Prostate gland (tissue), 2 donors: ENCODE data around the gene ZNF511. TPM values are rescaled to one million over a fixed set of nuclear protein-coding genes. Genes with fewer than 3 reads are reported as not detected.
"Not testable (repeated sequence)": the region's sequence is repeated elsewhere in the genome, so short reads cannot be mapped to it uniquely, and the experiment has no call there.

Experiments
- DNase-seq: peaks from one replicate; pipeline ENCODE4 v3.0.0-alpha.2; 2019; ENCODE audit warnings: low spot score
- H3K27ac ChIP-seq, 2 donors: fragments of 200-600 bp; sonication (generic); 2 replicates each; pipeline ENCODE4 v1.5.1; 2017 to 2019
- H3K27me3 ChIP-seq: fragments of 200-600 bp; sonication (generic); replicated peaks from 2 replicates; pipeline ENCODE4 v1.5.1; 2019; ENCODE audit not compliant: insufficient read depth
- H3K36me3 ChIP-seq, 2 donors: fragments of 200-600 bp; sonication (generic); 1 replicate in 1 of 2; 2 replicates in 1 of 2; pipeline versions ENCODE4 v1.5.1 to v1.8.1; 2017 to 2019
- H3K4me1 ChIP-seq: fragments of 200-600 bp; sonication (generic); replicated peaks from 2 replicates; pipeline ENCODE4 v1.5.1; 2019
- H3K4me3 ChIP-seq, 2 donors: fragments of 200-600 bp; sonication (generic); 2 replicates each; pipeline ENCODE4 v1.5.1; 2017 to 2019
- H3K9me3 ChIP-seq: fragments of 200-600 bp; sonication (generic); 2 replicates; pipeline ENCODE4 v1.5.1; 2017
- POLR2A ChIP-seq: fragments of 450-650 bp; IDR thresholded peaks from one replicate; pipeline ENCODE4 v1.6.1; 2016; ENCODE audit warnings: antibody characterized with exemption, mild to moderate bottlenecking
- POLR2AphosphoS5 ChIP-seq: sonication (generic); formaldehyde crosslinking; IDR thresholded peaks from one replicate; pipeline ENCODE4 v1.6.1; 2017; ENCODE audit warnings: antibody characterized with exemption
- WGBS: methylation state at CpG from one replicate; pipeline ENCODE4 v1.1.5; 2018; 5-methylcytosine and 5-hydroxymethylcytosine counted together
- intact Hi-C: fragments of 100-400 bp; cut with DNase I; formaldehyde crosslinking; loops from one replicate; pipeline ENCODE4 v1.14.2; 2022
- total RNA-seq, 2 donors: library from RNA; depleted of rRNA; stranded (reverse); fragments of >200 nt; gene quantifications; one replicate each; pipeline ENCODE4 v1.1.0, GENCODE V29; 2016
- TF ChIP-seq, protein P1 (sequence below), 4 experiments: fragments of 200-600 bp in 2 of 4; fragments of 450-650 bp in 2 of 4; sonication (generic) in 2 of 4; IDR thresholded peaks; 1 replicate in 3 of 4; 2 replicates in 1 of 4; pipeline ENCODE4 v1.5.1; 2016 to 2019; ENCODE audit warnings: antibody characterized with exemption in 4 of 4, mild to moderate bottlenecking in 2 of 4, moderate library complexity in 2 of 4

Gene ZNF511
- total RNA-seq, 2 donors from 2014 or later, result 52.8 to 57.6 TPM

- DNase-seq, result no peak
Measured at GRCh38 chr10:133316266-133316665, 7.6 kb downstream of the ZNF511 start.

GRCh38 chr10:133316732-133317131 lies 8.0 kb downstream of the ZNF511 start:
- DNase-seq, result no peak
- TF ChIP-seq POLR2A (no peak), POLR2AphosphoS5 (no peak)
- TF ChIP-seq, protein P1, sequence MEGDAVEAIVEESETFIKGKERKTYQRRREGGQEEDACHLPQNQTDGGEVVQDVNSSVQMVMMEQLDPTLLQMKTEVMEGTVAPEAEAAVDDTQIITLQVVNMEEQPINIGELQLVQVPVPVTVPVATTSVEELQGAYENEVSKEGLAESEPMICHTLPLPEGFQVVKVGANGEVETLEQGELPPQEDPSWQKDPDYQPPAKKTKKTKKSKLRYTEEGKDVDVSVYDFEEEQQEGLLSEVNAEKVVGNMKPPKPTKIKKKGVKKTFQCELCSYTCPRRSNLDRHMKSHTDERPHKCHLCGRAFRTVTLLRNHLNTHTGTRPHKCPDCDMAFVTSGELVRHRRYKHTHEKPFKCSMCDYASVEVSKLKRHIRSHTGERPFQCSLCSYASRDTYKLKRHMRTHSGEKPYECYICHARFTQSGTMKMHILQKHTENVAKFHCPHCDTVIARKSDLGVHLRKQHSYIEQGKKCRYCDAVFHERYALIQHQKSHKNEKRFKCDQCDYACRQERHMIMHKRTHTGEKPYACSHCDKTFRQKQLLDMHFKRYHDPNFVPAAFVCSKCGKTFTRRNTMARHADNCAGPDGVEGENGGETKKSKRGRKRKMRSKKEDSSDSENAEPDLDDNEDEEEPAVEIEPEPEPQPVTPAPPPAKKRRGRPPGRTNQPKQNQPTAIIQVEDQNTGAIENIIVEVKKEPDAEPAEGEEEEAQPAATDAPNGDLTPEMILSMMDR (IDR thresholded peaks at IDR 0.05), result no peak
- intact Hi-C loops, result loop anchor here (5.0 kb wide), 1 partner anchor 479 kb away; no protein-coding TSS in a partner anchor
- Histone ChIP-seq H3K27ac (no peak overlapping the region), H3K4me1 (no peaks in the 10 kb centered on the region), H3K9me3 (no peaks in the 10 kb centered on the region), H3K27me3 (no peaks in the 10 kb centered on the region), H3K36me3 (no peaks in the 10 kb centered on the region), H3K4me3 (no peak overlapping the region)
- WGBS, result 86% methylated on average over 7 of the region's 7 CpGs

More at GRCh38 chr10:133316266-133316665, 7.6 kb downstream of the ZNF511 start:
- no peaks in the 10 kb centered on the region for H3K27me3 ChIP-seq
- no peak overlapping the region for H3K4me3 ChIP-seq
- no peaks in the 10 kb centered on the region for H3K4me1 ChIP-seq
- no peak for TF ChIP-seq POLR2A
- TF ChIP-seq, protein P1 (IDR thresholded peaks at IDR 0.05), result no peak
- intact Hi-C loops, result loop anchor here (5.0 kb wide), 1 partner anchor 479 kb away; no protein-coding TSS in a partner anchor
- 90% methylated on average over 9 of the region's 9 CpGs for WGBS
- H3K27ac ChIP-seq, result no peak overlapping the region
- no peaks in the 10 kb centered on the region for H3K36me3 ChIP-seq
- H3K9me3 ChIP-seq, result no peaks in the 10 kb centered on the region

DNA sequence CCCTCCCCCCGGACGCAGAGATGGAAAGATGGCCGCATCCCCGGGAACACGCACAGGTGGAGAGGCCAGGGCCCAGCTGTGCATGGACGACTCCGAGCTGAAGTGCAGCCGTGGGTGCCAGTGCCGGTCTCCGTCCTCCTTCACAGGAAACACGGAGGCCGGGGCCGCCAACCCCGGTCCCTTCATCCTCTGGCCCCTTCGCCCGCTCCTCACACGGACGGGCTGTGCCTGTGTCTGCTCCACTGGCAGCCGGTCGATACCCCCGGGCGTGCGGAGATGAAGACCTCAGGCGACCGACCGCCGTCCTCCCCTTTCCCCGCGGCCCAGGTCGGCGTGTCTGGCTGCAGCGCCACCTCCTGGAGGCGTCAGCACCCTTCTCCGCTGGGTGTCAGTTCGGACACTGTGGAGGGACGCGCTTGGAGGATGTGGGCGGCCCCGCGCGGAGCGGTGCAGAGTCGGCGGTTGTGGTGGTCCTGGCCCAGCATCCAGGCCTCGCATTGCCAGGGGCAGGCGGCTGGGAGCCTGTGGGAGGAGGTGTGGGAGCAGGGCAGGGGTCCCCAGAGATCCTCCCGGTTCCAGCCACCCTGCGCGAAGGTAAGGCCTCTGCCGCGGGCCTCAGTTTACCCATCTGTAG lies 9.9 kb downstream of the ZNF511 start:
- DNase-seq, result no peak
- Histone ChIP-seq H3K4me1 (no peaks in the 10 kb centered on the region), H3K36me3 (no peaks in the 10 kb centered on the region), H3K9me3 (no peaks in the 10 kb centered on the region), H3K4me3 (peak overlapping the region in 1 of 2 donors; percentile 24), H3K27ac (no peak overlapping the region), H3K27me3 (no peaks in the 10 kb centered on the region)
- intact Hi-C loops, result loop anchor here (5.0 kb wide), 1 partner anchor 481 kb away; no protein-coding TSS in a partner anchor
- WGBS, result 8% methylated on average over 51 of the region's 51 CpGs
- no peak for TF ChIP-seq POLR2A
- TF ChIP-seq POLR2AphosphoS5, result no peak
- TF ChIP-seq, protein P1 (IDR thresholded peaks at IDR 0.05), result peak; percentile 21 to 68 (median 54)

DNA sequence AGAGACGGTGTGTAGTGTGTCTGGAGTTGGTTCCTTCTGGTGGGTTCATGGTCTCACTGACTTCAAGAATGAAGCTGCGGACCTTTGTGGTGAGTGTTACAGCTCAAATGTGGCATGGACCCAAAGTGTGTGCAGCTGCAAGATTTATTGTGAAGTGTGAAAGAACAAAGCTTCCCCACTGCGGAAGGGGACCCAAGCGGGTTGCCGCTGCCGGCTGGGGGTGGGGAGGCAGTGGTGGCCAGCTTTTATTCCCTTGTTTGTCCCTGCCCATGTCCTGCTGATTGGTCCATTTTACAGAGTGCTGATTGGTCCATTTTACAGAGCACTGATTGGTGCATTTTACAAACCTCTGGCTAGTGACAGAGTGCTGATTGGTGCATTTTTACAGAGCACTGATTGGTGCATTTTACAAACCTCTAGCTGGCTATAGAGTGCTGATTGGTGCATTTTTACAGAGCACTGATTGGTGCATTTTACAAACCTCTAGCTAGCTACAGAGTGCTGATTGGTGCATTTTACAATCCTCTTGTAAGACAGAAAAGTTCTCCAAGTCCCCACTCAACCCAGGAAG lies 12.2 kb downstream of the ZNF511 start:
- H3K4me3 ChIP-seq, H3K4me1 ChIP-seq, H3K27me3 ChIP-seq, H3K9me3 ChIP-seq, H3K27ac ChIP-seq, intact Hi-C loops, H3K36me3 ChIP-seq, DNase-seq: not testable (repeated sequence)
- WGBS, result 93% methylated on average over 6 of the region's 6 CpGs

DNA sequence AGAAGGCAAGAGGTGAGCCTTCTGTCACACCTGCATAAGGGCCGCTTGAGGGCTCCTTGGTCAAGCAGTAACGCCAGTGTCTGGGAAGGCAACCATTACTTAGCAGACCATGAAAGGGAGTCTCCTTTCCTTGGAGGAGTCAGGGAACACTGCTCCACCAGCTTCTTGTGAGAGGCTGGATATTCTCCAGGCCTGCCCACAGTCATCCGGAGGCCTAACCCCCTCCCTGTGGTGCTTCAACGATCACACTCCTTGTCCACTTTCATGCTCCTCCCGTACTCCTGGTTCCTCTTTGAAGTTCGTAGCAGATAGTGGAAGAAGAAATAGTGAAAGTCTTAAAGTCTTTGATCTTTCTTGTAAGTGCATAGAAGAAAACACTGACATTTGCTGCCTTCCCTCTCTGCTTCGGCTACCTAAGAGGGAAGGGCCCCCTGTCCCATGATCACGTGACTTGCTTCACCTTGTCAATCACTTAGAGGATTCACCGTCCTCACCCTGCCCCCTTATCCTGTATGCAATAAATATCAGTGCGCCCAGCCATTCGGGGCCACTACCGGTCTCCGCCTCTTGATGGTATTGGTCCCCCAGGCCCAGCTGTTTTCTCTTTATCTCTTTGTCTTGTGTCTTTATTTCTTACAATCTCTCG lies 13.5 kb downstream of the ZNF511 start:
- H3K27me3 ChIP-seq, intact Hi-C loops, H3K27ac ChIP-seq, H3K9me3 ChIP-seq, H3K4me1 ChIP-seq, H3K4me3 ChIP-seq, DNase-seq, H3K36me3 ChIP-seq: not testable (repeated sequence)
- 66% methylated on average over 12 of the region's 14 CpGs for WGBS
